MM.1S (cell line): ENCODE results near the gene NR4A2.

Source experiments
- DNase-seq: peaks from one replicate; pipeline ENCODE4 v3.0.0-alpha.2; 2015
- H2AFZ ChIP-seq: fragments of 300-600 bp; sonication (generic); 2 replicates; pipeline ENCODE4 v1.6.0; 2016; ENCODE audit warnings: antibody characterized with exemption, low read length
- H3F3A ChIP-seq: fragments of 300-600 bp; sonication (generic); 2 replicates; pipeline ENCODE4 v1.6.1; 2016; ENCODE audit warnings: mild to moderate bottlenecking, antibody characterized with exemption, low read length, moderate library complexity, mixed read lengths; ENCODE audit not compliant: insufficient read depth
- H3K27ac ChIP-seq: fragments of 300-600 bp; sonication (generic); 2 replicates; pipeline ENCODE4 v1.5.1; 2016; ENCODE audit warnings: mild to moderate bottlenecking, low read length
- H3K27me3 ChIP-seq: fragments of 300-600 bp; sonication (generic); replicated peaks from 2 replicates; pipeline ENCODE4 v1.6.0; 2016; ENCODE audit warnings: low read length; ENCODE audit not compliant: insufficient read depth
- H3K36me3 ChIP-seq: fragments of 300-600 bp; sonication (generic); replicated peaks from 2 replicates; pipeline ENCODE4 v1.6.1; 2016; ENCODE audit warnings: mild to moderate bottlenecking, low read length, mixed read lengths; ENCODE audit not compliant: insufficient read depth
- H3K4me1 ChIP-seq: fragments of 300-600 bp; sonication (generic); 2 replicates; pipeline ENCODE4 v1.6.1; 2016; ENCODE audit warnings: low read length, mixed read lengths
- H3K4me2 ChIP-seq: fragments of 300-600 bp; sonication (generic); 2 replicates; pipeline ENCODE4 v1.6.0; 2016; ENCODE audit warnings: low read depth, low read length
- H3K4me3 ChIP-seq: fragments of 300-600 bp; sonication (generic); 2 replicates; pipeline ENCODE4 v1.5.1; 2016; ENCODE audit warnings: low read length, mixed read lengths
- H3K79me2 ChIP-seq: fragments of 300-600 bp; sonication (generic); 2 replicates; pipeline ENCODE4 v1.6.1; 2016; ENCODE audit warnings: mixed run types, low read length, mixed read lengths
- H3K9ac ChIP-seq: fragments of 300-600 bp; sonication (generic); 2 replicates; pipeline ENCODE4 v1.6.1; 2016; ENCODE audit warnings: low read length, mixed read lengths
- H3K9me2 ChIP-seq: fragments of 300-600 bp; sonication (generic); replicated peaks from 2 replicates; pipeline ENCODE4 v1.6.1; 2016; ENCODE audit warnings: mild to moderate bottlenecking, low read length, mixed read lengths; ENCODE audit not compliant: insufficient read depth
- H3K9me3 ChIP-seq: fragments of 300-600 bp; sonication (generic); replicated peaks from 2 replicates; pipeline ENCODE4 v1.6.1; 2016; ENCODE audit warnings: mild to moderate bottlenecking, low read length, mixed read lengths; ENCODE audit not compliant: insufficient read depth
- H4K20me1 ChIP-seq: fragments of 300-600 bp; sonication (generic); 2 replicates; pipeline ENCODE4 v1.6.1; 2016; ENCODE audit warnings: mild to moderate bottlenecking, low read length, moderate library complexity, mixed read lengths; ENCODE audit not compliant: insufficient read depth
- EZH2 ChIP-seq: fragments of 300-600 bp; sonication (generic); optimal IDR thresholded peaks from 2 replicates; pipeline ENCODE3; 2017; ENCODE audit warnings: low read depth, mild to moderate bottlenecking, antibody characterized with exemption, low read length, mixed read lengths
- EZH2phosphoT487 ChIP-seq: fragments of 300-600 bp; sonication (generic); IDR thresholded peaks from 2 replicates; pipeline ENCODE4 v1.6.1; 2018; ENCODE audit warnings: antibody characterized with exemption, low read length
- TF ChIP-seq, protein P1 (sequence below): fragments of 300-600 bp; sonication (generic); IDR thresholded peaks from 2 replicates; pipeline ENCODE4 v1.5.1; 2016; ENCODE audit warnings: antibody characterized with exemption, low read length, mixed read lengths

NR4A2 gene

GRCh38 chr2:156356014-156356754, 23.7 kb upstream of the NR4A2 start:
- H3F3A ChIP-seq, result no peaks in the 10 kb centered on the region
- no peak for DNase-seq

GRCh38 chr2:156352911-156353310, 20.4 kb upstream of the NR4A2 start:
- H4K20me1 ChIP-seq, result no peaks in the 10 kb centered on the region
- TF ChIP-seq EZH2 (no peak), EZH2phosphoT487 (no peak)
- TF ChIP-seq, protein P1, sequence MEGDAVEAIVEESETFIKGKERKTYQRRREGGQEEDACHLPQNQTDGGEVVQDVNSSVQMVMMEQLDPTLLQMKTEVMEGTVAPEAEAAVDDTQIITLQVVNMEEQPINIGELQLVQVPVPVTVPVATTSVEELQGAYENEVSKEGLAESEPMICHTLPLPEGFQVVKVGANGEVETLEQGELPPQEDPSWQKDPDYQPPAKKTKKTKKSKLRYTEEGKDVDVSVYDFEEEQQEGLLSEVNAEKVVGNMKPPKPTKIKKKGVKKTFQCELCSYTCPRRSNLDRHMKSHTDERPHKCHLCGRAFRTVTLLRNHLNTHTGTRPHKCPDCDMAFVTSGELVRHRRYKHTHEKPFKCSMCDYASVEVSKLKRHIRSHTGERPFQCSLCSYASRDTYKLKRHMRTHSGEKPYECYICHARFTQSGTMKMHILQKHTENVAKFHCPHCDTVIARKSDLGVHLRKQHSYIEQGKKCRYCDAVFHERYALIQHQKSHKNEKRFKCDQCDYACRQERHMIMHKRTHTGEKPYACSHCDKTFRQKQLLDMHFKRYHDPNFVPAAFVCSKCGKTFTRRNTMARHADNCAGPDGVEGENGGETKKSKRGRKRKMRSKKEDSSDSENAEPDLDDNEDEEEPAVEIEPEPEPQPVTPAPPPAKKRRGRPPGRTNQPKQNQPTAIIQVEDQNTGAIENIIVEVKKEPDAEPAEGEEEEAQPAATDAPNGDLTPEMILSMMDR, result no peak
- H3K27me3 ChIP-seq, result no peaks in the 10 kb centered on the region
- H3K4me3 ChIP-seq, result no peak overlapping the region
- no peaks in the 10 kb centered on the region for H3K79me2 ChIP-seq
- H3K9me2 ChIP-seq, result no peaks in the 10 kb centered on the region
- H2AFZ ChIP-seq, result no peak overlapping the region
- no peak overlapping the region for H3K27ac ChIP-seq
- no peak overlapping the region for H3K9ac ChIP-seq
- H3K4me1 ChIP-seq, result no peaks in the 10 kb centered on the region
- H3K36me3 ChIP-seq, result no peaks in the 10 kb centered on the region
- no peak for DNase-seq
- no peaks in the 10 kb centered on the region for H3F3A ChIP-seq
- H3K9me3 ChIP-seq, result no peaks in the 10 kb centered on the region
- no peak overlapping the region for H3K4me2 ChIP-seq

More at GRCh38 chr2:156356014-156356754, 23.7 kb upstream of the NR4A2 start:
- no peaks in the 10 kb centered on the region for H3K79me2 ChIP-seq
- no peak overlapping the region for H2AFZ ChIP-seq
- no peak overlapping the region for H3K4me2 ChIP-seq
- TF ChIP-seq EZH2 (no peak), EZH2phosphoT487 (no peak)
- TF ChIP-seq, protein P1, result no peak
- no peaks in the 10 kb centered on the region for H3K36me3 ChIP-seq
- no peaks in the 10 kb centered on the region for H3K4me1 ChIP-seq
- no peaks in the 10 kb centered on the region for H3K9me2 ChIP-seq
- H4K20me1 ChIP-seq, result no peaks in the 10 kb centered on the region
- H3K4me3 ChIP-seq, result no peak overlapping the region
- no peaks in the 10 kb centered on the region for H3K9me3 ChIP-seq
- H3K9ac ChIP-seq, result no peak overlapping the region
- no peaks in the 10 kb centered on the region for H3K27me3 ChIP-seq
- no peak overlapping the region for H3K27ac ChIP-seq

DNA sequence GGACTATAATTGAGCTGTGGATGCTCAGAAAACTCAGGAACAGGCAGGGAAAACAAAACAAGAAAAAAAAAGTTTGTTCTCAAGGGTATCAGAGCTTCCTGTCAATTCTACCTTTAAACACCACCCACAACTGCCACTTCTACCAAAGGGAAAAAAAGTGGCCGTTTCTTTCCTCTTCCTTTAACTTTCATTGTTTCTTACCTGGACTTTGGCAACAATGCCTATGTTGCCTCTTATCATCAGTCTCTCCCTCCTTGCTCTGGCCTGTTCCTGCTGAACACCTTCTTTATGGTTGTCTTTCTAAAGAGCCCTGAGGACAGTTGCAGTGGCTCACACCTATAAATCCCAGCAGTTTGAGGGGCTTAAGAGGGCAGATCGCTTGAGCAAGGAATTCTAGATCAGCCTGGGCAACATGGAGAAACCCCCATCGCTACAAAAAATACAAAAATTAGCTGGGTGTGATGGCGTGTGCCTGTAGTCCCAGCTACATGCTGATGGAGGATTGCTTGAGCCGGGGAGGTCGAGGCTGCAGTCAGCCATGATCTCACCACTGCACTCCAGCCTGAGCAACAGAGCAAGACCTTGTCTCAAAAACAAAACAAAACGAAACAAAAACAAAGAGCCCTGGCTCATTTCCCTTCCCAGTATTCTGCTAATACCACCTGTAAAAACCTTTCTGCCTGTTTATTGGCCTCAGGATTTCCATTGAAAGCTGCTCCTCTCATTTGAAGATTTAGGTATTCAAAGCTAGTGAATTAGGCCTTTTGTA, 18.0 kb upstream of the NR4A2 start:
- Histone ChIP-seq H3K9me3 (no peaks in the 10 kb centered on the region), H3K9ac (peak overlapping the region; percentile 27; the same call in 1 of the 2 replicates), H3K36me3 (no peaks in the 10 kb centered on the region), H3K4me3 (peak overlapping the region; percentile 40), H3K9me2 (no peaks in the 10 kb centered on the region), H3K4me2 (peak overlapping the region; percentile 63), H2AFZ (peak overlapping the region; percentile 88), H3K79me2 (no peaks in the 10 kb centered on the region), H4K20me1 (no peaks in the 10 kb centered on the region), H3K27ac (no peak overlapping the region; the same call in 1 of the 2 replicates), H3K27me3 (no peaks in the 10 kb centered on the region), H3K4me1 (no peaks in the 10 kb centered on the region), H3F3A (no peaks in the 10 kb centered on the region)
- peak; percentile 29 for DNase-seq
- TF ChIP-seq, protein P1, result no peak
- TF ChIP-seq EZH2 (no peak), EZH2phosphoT487 (no peak)
